SK-N-MC (cell line): ENCODE results near the gene SLC2A14.
"Not testable (repeated sequence)": the region's sequence is repeated elsewhere in the genome, so short reads cannot be mapped to it uniquely, and the experiment has no call there.

ENCODE experiments used
- DNase-seq: peaks from one replicate; pipeline ENCODE4 v3.0.0-alpha.2; 2011; ENCODE audit warnings: low read depth, low spot score
- H3K27ac ChIP-seq: fragments of 200-600 bp; sonication (generic); 2 replicates; pipeline ENCODE4 v1.5.1; 2016; ENCODE audit warnings: mixed run types
- H3K36me3 ChIP-seq: fragments of 200-600 bp; sonication (generic); 2 replicates; pipeline ENCODE4 v1.6.1; 2017; ENCODE audit warnings: antibody characterized with exemption, low read length, mixed read lengths; ENCODE audit not compliant: insufficient read depth
- H3K4me3 ChIP-seq: fragments of 200-600 bp; sonication (generic); 2 replicates; pipeline ENCODE4 v1.5.1; 2016
- H3K9ac ChIP-seq: fragments of 200-600 bp; sonication (generic); 2 replicates; pipeline ENCODE4 v1.8.0; 2017; ENCODE audit warnings: mixed run types, mixed read lengths; ENCODE audit not compliant: insufficient read length
- H3K9me3 ChIP-seq: fragments of 200-600 bp; sonication (generic); 2 replicates; pipeline ENCODE4 v1.6.1; 2017; ENCODE audit warnings: low read depth, mild to moderate bottlenecking, antibody characterized with exemption, low read length, moderate library complexity, mixed read lengths
- EZH2 ChIP-seq: fragments of 200-600 bp; sonication (generic); IDR thresholded peaks from one replicate; pipeline ENCODE4 v1.6.1; 2017; ENCODE audit warnings: antibody characterized with exemption
- FOXP2 ChIP-seq: optimal IDR thresholded peaks from 2 replicates; pipeline ENCODE3; 2011; ENCODE audit warnings: mild to moderate bottlenecking, moderate library complexity; ENCODE audit not compliant: insufficient read depth; ENCODE audit errors: extremely low read length, control extremely low read depth
- POLR2AphosphoS5 ChIP-seq: IDR thresholded peaks from 2 replicates; pipeline ENCODE4 v1.6.1; 2012; ENCODE audit warnings: mild to moderate bottlenecking, low read depth, low read length, borderline replicate concordance

The SLC2A14 gene

DNA sequence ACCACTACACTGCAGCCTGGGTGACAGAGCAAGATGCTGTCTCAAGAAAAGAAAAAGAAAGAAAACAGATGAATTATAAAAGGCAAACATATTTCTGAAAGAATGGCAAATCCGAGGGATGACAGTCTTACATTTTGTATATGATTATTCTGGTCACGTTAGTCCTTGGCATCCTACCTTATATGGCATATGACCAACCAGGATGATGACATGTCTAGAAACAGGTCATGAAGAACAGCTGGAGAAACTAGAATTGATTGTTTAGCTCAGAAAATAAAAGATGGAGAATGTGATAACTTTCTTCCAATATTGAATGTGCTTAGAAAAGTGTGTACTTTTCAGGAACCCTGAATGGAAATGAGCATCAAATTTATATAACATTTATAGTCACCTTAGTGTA is 19.2 kb downstream of the SLC2A14 start:
- no peaks in the 10 kb centered on the region for H3K36me3 ChIP-seq
- TF ChIP-seq FOXP2 (no peak), EZH2 (no peak), POLR2AphosphoS5 (no peak)
- no peak overlapping the region for H3K4me3 ChIP-seq
- no peaks in the 10 kb centered on the region for H3K9me3 ChIP-seq
- no peak overlapping the region for H3K9ac ChIP-seq
- no peak for DNase-seq
- H3K27ac ChIP-seq, result no peak overlapping the region

DNA sequence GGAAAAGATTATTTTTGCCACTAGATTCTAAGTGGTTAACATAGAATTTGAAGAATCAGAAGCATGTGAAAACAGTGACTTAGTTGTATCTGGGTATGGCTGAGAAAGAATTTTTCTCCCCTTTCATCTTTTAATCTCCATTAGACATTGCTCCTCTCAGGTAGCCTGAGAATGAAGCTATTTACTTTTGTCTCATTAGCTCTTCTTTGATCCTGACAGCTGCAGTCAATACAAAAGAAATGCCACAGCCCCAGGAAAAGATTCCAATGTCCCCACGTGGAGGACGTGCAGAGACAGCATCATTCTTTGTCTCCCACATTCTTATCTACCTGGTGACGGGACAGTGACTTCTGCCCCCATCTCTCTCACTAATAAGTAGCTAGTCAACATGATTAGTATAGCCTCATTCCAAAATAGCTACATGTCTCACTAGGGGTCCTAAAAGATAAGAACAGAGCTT is 21.1 kb downstream of the SLC2A14 start:
- not testable (repeated sequence) for H3K36me3 ChIP-seq, H3K9ac ChIP-seq, DNase-seq, H3K27ac ChIP-seq, H3K4me3 ChIP-seq, H3K9me3 ChIP-seq

DNA sequence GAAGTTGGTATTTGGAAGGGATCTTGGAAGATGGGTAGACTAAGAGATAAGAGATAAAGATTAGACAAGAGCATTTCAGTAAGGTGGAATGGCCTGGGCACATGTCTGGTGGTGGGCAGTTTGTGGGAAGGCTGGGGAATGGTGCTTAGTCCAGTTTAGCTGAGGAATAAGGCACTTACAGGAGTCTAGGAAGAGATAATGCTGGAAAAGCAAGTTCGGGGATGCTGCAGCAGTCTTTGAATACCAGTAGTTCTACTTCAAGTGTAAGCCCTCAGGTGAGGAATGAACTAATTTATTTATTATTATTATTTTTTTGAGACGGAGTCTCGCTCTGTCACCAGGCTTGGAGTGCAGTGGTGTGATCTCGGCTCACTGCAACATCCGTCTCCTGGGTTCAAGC is 22.6 kb downstream of the SLC2A14 start:
- not testable (repeated sequence) for DNase-seq, H3K9me3 ChIP-seq, H3K36me3 ChIP-seq, H3K4me3 ChIP-seq, H3K27ac ChIP-seq, H3K9ac ChIP-seq

DNA sequence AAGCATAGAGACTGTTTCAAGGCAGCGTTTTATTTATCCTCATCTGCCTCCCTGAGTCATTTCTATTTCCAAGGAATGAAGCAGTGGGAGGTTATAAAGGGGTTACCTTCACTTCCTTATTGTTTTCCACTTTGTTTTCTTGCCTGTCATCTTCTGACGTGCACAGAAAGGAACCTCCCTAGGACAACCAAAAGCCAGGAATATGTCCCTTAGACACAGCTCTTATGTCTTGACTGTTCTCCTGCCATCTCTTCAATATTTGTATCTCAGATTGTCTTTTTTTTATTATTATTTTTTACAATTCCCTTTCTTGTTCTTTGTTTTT is 24.7 kb downstream of the SLC2A14 start:
- not testable (repeated sequence) for H3K9ac ChIP-seq, H3K9me3 ChIP-seq, H3K36me3 ChIP-seq, H3K27ac ChIP-seq, H3K4me3 ChIP-seq, DNase-seq

DNA sequence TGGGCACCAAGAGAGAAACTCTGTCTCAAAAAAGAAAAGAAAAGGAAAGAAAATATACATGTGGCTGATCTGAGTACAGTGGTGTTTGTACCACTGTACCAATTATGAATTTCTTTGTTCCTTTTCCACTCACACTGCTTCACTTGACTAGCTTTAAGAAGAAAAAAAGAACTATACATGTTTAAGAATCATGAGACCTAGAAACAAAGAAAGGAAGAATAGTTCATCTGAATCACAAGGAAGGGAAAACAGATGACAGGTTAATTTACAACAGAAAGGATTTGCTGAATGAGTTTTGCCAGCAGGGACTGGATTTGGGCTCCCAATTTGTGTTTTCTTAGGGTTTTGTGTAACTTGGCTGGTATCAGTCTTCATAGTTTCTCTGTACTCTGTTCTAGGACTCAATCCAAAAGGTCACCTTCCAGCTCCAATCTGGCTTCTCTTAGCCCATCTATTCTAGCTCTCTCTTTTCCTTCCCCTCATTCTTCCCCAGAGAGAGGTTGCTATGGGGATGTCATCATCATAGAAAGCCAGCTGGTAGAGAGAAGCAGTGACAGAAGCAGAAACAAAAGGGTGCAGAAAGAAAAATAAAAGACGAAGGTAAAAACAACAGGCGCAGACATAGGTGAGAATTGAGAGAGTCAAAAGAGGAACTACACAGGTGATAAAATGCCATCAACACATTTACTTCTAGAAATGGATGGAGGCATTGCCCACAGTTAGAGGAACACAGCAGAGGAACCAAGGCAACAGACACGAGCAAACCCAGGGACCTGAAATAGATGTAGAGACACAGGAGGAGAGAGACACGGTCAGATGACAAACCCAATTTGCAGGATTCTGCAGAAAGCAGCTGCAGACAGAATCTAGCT is 25.3 kb downstream of the SLC2A14 start:
- not testable (repeated sequence) for H3K9ac ChIP-seq, H3K36me3 ChIP-seq, H3K9me3 ChIP-seq, H3K27ac ChIP-seq, H3K4me3 ChIP-seq, DNase-seq

DNA sequence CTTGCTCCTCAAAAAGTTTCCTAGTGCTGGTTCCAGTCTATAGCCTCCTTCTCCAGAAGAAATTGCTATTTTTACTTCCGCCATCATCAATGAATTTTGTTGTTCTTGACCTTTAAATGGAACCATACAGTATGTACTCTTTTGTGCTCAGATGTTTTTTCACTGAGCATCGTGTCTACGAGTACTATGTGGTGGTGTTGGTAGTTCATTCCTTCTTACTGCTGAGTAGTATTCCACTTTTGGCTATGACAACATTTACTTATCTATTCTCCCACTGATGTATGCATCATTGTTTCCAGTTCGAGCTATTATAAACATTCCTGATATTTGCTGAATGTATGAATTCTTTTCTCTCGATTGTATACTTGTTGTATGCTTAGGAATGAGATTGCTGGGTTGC is 28.6 kb downstream of the SLC2A14 start:
- no peak for DNase-seq
- Histone ChIP-seq H3K36me3 (no peaks in the 10 kb centered on the region), H3K27ac (no peak overlapping the region), H3K9me3 (no peaks in the 10 kb centered on the region), H3K9ac (no peak overlapping the region), H3K4me3 (no peak overlapping the region)
- TF ChIP-seq FOXP2 (no peak), EZH2 (no peak), POLR2AphosphoS5 (no peak)

DNA sequence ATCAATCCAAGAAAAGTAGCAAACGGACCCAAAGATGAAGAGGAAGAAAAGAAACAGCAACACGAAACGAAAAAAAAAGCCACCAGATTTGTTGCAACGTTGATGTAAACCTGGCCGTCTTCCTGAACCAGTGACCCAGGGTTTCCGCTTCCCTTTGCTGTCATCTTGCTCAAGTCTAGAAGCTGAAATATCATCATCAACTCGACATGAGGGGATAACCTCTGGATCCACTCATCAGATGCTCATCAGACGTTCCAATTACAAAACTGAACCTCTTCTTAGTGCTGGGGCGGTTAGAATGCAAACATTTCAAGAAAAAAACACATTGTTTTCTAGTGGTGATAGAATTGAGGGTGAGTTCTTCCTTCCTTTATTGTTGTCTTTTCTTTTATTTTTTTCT is 29.1 kb downstream of the SLC2A14 start:
- H3K9me3 ChIP-seq, H3K4me3 ChIP-seq, H3K36me3 ChIP-seq, H3K27ac ChIP-seq, DNase-seq, H3K9ac ChIP-seq: not testable (repeated sequence)

DNA sequence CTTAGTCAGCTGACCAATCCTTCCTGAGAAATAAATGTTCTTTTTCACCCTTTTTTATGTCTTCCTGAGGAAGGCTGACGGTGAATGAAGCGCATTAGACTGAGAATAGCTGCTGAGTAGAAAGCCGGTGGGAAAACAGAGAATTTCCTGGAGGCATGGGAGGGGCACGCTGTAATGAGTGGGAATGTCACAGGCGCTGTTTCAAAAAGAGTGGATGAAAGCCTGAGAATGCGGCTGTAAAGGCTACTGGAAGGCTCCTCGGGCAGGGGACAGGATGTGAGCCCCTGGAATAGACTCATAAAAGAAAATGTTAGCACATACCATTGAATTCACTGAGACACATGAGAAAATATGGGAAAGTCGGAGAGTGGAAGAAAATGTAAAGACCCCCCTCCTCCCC is 29.6 kb downstream of the SLC2A14 start:
- not testable (repeated sequence) for DNase-seq, H3K27ac ChIP-seq, H3K9ac ChIP-seq, H3K4me3 ChIP-seq, H3K36me3 ChIP-seq, H3K9me3 ChIP-seq

DNA sequence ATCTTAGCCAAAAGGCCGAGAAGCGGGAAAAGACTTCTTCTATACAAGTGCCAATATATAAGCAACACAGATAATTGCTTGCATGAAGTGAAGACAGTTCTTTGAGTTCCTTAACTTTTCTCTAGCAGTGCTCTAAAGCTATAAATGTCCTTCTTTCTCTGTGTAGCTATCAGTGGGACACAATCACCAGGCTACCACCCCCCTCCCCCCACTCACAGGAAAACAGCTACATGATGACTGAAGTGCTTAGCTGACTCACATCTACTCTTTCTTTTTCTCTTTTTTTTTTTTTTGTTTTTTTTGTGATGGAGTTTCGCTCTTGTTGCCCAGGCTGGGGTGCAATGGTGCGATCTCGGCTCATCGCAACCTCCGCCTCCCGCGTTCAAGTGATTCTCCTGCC is 30.3 kb downstream of the SLC2A14 start:
- H3K36me3 ChIP-seq, H3K9ac ChIP-seq, DNase-seq, H3K9me3 ChIP-seq, H3K27ac ChIP-seq, H3K4me3 ChIP-seq: not testable (repeated sequence)

DNA sequence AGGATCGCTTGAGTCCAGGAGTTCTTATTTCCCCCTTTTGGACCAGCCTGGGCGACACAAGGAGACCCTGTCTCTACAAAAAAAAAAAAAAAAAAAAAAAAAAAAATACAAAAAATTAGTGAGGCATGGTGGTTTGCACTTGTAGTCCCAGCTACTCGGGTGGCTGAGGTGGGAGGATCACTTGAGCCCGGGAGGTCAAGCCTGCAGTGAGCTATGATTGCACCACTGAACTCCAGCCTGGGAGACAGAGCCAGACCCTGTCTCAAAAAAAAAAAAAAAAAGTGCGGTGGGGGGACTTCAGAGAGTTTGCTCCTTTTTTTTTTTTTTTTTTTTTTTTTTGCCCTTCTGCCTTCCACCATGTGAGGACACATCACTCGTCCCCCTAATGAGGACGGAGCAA is 32.9 kb downstream of the SLC2A14 start:
- H3K27ac ChIP-seq, H3K4me3 ChIP-seq, H3K36me3 ChIP-seq, DNase-seq, H3K9me3 ChIP-seq, H3K9ac ChIP-seq: not testable (repeated sequence)

DNA sequence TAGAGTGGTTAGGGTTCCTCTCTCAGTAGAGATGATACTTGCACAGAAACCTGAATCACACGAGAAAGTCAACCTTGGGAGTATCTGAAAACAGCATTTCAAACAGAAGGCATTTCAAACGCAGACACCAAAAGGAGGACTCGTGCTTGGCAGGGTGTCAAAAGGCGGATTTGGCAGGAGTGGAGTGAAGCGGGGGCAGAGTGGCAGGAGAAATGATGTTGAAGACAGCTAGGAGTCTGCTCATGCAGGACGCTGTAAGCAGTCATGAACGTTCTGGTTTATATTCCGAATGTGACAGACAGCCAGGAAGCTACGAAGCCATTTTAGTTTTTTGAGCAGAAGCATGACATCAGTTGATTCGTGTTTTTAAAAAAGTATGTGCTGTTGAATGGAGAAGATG is 33.5 kb downstream of the SLC2A14 start:
- DNase-seq, H3K4me3 ChIP-seq, H3K36me3 ChIP-seq, H3K9me3 ChIP-seq, H3K9ac ChIP-seq, H3K27ac ChIP-seq: not testable (repeated sequence)
